RPMI7951 (cell line): ENCODE data around the gene HNRNPUL1. TPM values are rescaled to one million over a fixed set of nuclear protein-coding genes. Genes with fewer than 3 reads are reported as not detected.
"Not testable (repeated sequence)": the region's sequence is repeated elsewhere in the genome, so short reads cannot be mapped to it uniquely, and the experiment has no call there.

Experiments
- DNase-seq: peaks from one replicate; pipeline ENCODE4 v3.0.0-alpha.2; 2012; ENCODE audit warnings: low read depth
- total RNA-seq: library from RNA; depleted of rRNA; stranded (reverse); fragments of >200 nt; shearing (Covaris generic); gene quantifications from 2 replicates; pipeline ENCODE4 v1.2.3, GENCODE V29; 2014

HNRNPUL1 gene
- total RNA-seq, 1 experiment from 2014 or later: 105 TPM

DNA sequence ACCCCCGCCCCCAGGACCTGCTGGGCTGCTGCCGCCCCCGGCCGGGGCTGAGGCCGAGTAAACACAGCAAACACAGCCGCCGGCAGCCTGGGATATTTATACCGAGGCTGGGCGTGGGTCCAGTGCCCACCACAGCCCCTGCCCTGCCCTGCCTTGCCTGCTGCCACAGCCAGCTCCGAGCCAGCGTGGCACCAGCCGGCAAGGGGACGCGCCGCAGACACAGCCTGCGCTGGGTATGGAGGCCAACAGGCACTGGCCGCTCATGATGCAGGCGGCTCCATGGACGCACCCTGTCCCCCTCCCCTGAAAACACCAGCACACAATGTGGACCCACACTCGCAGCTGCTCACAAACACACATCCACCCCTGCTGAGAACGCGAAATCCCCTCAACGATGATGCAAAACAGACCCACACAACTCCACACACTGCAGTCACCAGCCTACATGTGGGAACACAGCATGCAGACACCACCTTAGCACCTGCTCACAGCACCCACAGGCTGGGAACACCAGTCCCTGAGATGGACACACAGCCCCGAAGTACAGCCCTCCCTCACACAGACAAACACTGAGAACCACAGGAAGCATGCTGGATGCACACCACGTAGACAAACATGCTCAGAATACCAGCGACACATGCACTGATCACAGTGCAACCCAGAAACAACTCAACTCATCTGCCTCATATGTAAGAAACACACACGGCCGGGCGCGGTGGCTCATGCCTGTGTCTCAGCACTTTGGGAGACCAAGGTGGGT lies 62.0 kb downstream of the HNRNPUL1 start:
- peak; percentile 68 for DNase-seq

- DNase-seq: peak; percentile 36
These were observed 63.0 kb downstream of the HNRNPUL1 start for GRCh38 chr19:41327076-41327575.

DNA sequence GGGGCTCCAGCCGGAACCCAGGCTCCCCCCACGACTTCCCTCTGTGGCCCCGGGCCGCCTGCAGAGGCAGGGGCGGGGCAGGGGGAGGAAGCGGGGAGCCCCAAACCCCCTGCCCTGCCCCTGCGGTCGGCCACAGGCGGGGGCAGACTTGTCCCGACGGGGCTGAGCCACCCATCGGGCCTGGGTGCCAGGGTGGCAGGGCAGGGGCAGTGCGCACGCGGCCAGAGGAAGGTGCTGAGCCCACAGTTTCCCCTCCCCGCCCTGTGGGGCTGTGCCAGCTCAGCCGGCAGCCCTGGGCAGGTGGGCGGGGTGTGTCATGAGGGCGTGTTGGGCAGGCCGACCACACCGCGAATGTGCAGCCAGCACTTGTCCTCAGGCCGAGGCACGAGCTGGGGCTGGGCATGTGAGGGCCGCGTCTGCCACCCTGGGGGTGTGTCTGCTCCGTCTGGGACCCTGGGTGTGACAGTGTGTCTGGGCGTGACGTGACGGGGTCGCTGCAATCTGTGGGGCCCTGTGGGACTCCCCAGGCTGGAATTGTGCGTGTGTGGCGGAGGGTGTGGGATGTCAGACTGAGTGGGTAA lies 63.5 kb downstream of the HNRNPUL1 start:
- DNase-seq: peak; percentile 81

- DNase-seq: peak; percentile 63
These were observed 64.1 kb downstream of the HNRNPUL1 start for GRCh38 chr19:41328157-41328841.

- peak; percentile 80 for DNase-seq
These were observed 64.7 kb downstream of the HNRNPUL1 start for GRCh38 chr19:41328842-41329225.

- no peak for DNase-seq
These were observed 66.3 kb downstream of the HNRNPUL1 start for GRCh38 chr19:41330481-41330880.

DNA sequence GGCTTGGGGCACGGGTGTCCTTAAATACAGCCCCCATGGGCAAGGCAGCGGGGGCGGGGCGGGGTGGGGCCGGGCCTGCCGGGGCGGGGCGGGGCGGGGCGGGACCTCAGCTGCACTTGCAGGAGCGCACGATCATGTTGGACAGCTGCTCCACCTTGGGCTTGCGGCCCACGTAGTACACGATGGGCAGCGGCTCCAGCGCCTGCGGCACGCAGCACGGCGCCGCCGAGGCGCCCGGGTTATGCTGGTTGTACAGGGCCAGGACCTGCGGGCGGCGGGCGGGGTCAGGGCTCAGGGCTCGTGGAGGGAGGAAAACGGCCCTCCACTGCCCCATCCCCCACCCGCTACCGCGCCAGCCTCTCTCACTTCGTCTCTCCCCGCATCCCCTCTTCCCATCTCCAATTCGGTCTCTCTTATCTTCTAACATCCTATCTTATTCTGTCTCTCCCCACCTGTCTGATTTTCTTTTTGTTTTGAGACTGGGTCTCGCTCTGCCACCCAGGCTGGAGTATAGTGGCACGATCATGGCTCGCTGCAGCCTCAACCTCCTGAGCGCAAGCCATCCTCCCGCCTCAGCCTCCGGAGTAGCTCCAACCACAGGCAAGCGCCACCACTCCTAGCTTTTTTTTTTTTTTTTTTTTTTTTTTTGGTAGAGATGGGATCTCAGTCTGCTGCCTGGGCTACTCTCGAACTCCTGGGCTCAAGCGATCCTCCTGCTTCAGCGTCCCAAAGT lies 66.9 kb downstream of the HNRNPUL1 start:
- no peak for DNase-seq

GRCh38 chr19:41332000-41332399 lies 67.8 kb downstream of the HNRNPUL1 start:
- no peak for DNase-seq

DNA sequence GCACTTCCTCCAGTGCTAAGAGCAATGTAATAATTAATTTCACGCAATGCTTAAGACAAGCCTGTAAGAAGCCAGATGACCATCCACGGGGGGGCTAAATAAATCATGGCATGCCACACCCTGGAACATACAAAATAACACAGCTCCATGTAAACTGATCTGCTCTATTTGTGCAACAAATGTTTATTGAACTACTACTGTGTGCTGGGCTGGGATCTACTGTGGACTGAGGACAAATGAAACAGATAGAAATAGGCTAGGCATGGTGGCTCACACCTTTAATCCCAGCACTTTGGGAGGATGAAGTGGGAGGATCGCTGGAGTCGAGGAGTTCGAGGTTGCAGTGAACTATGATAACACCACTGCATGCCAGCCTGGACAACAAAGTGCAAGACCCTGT lies 68.3 kb downstream of the HNRNPUL1 start:
- DNase-seq: no peak

GRCh38 chr19:41334793-41335192 lies 70.6 kb downstream of the HNRNPUL1 start:
- no peak for DNase-seq

DNA sequence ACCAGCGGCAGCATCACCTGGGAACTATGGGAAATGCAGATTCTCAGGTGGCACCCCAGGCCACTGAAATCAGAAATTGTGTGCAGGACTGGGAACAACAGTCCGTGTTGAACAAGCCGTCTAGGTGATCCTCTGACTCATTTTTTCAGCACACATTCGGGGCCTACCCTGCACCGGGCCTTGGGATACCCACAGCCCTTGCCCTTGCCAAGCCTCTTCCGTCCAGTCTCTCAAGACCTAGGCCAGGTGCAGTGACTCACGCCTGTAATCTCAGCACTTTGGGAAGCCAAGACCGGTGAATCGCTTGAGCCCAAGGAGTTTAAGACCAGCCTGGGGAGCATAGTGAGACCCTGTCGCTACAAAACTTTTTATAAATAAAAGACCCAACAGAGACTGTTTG lies 71.3 kb downstream of the HNRNPUL1 start:
- no peak for DNase-seq

DNA sequence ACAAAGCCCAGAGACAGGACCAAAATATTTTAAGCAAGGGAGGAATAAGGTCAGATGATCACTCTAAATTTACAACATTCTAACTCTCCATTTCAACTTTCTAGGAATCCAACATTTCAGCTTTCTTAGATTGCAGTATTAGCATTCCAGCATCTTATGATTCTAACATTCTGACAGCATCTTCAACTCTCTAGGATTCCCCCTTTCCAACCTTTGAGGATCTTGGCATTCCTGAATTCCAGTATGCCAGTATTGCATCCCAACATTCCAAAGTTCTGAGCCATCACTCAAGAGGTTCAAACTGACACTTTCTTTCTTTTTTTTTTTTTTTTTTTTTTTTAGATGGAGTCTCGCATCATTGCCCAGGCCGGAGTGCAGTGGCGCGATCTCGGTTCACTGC lies 75.8 kb downstream of the HNRNPUL1 start:
- DNase-seq: peak; percentile 69

- no peak for DNase-seq
These were observed 77.7 kb downstream of the HNRNPUL1 start for GRCh38 chr19:41341669-41342490.

DNA sequence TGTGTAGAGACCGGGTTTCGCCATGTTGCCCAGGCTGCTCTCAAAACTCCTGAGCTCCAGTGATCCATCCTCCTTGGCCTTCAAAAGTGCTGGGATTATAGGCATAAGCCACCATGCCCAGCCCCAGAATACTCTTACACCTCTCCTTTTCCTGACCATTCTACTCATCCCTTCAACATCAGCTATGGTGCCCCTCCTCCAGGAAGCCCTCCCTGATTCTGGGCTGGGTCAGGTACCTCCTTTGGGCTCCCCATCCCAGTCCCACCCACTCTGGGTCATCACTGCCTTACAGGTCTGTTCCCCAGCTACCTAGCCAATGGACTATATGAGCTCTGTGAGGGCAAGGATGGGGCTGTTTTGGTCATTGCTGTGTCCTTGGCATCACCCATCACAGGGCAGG lies 80.0 kb downstream of the HNRNPUL1 start:
- no peak for DNase-seq

DNA sequence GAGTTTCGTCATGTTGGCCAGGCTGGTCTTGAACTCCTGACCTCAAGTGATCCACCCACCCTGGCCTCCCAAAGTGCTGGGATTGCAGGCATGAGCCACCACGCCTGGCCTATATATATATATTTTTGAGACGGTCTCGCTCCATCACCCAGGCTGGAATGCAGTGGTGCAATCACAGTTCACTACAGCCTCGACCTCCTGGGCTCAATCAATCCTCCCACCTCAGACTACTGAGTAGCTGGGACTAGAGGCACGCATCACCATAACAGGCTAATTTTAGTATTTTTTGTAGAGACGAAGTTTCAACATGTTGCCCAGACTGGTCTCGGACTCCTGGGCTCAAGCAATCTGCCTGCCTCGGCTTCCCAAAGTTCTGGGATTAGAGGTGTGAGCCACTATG lies 82.7 kb downstream of the HNRNPUL1 start:
- DNase-seq: not testable (repeated sequence)

GRCh38 chr19:41350735-41351338 lies 86.7 kb downstream of the HNRNPUL1 start:
- DNase-seq: peak; percentile 18

- peak; percentile 62 for DNase-seq
These were observed 87.4 kb downstream of the HNRNPUL1 start for GRCh38 chr19:41351339-41352245.

- DNase-seq: no peak
These were observed 88.1 kb downstream of the HNRNPUL1 start for GRCh38 chr19:41352279-41352608.

DNA sequence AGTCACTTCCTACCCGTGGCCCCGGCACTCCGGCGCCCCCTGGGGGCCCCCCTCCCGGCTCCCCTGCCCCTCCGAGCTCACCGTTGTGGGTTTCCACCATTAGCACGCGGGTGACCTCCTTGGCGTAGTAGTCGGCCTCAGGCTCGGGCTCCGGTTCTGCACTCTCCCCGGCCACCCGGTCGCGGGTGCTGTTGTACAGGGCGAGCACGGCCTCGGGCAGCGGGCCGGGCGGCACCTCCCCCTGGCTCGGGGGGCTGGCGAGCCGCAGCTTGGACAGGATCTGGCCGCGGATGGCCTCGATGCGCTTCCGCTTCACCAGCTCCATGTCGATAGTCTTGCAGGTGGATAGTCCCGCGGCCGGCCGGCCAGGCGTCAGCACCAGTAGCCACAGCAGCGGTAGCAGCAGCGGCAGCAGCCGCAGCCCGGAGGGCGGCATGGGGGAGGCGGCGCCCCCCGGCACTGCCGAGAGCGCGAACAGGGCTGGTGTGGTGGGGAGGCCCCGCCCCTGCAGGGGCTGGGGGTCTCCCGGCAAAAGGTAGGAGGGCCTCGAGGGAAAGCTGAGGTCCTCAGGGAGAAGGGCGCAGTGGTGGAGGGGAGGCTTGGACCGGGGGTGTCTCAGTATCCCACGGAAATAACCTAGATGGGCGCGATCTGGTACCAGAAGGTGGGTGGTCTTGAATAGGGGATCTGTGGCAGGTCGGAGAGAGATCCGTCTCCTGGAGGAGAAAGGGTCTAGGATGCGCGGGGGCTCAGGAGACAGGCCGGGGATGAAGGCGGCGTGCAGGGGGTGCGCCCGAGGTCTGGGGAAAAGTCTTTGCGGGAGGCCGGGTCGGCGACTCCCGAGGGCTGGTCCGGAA lies 88.7 kb downstream of the HNRNPUL1 start:
- DNase-seq: peak; percentile 59
